ENCODE data around the gene SEC62.
"Not testable (repeated sequence)": the region's sequence is repeated elsewhere in the genome, so short reads cannot be mapped to it uniquely, and the experiment has no call there.

Gene SEC62

DNA sequence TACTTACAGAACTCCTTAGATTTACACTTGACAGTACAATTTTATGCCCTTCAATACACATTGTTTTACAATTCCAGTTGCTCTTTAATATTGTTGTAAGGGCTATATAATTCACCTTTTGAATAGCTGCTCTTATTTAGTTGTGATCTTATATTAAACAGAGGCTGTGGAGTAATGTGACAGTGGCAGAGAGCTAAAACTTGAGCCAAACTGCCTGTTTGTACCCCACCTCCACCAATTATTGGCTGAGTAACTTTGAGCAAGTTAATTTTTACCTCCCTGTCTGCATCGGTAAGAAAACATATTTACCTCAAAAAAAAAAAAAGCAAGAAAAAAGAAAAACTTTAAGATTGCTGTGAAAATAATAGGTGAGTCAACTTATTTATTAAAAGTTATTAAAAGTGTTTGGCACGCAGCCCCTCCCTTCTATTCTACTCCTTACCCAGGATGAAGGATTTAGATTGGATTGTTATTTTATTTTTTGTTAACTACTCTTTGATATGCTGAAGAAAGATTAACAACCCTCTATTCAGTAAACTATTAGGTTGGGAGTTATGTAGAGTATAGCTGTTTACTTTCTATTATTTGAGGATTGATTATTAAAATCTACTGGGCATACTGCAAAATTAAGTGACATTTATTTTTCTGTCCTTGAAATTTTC is 1.7 kb downstream of the SEC62 start:
- DNase-seq = no peak

DNA sequence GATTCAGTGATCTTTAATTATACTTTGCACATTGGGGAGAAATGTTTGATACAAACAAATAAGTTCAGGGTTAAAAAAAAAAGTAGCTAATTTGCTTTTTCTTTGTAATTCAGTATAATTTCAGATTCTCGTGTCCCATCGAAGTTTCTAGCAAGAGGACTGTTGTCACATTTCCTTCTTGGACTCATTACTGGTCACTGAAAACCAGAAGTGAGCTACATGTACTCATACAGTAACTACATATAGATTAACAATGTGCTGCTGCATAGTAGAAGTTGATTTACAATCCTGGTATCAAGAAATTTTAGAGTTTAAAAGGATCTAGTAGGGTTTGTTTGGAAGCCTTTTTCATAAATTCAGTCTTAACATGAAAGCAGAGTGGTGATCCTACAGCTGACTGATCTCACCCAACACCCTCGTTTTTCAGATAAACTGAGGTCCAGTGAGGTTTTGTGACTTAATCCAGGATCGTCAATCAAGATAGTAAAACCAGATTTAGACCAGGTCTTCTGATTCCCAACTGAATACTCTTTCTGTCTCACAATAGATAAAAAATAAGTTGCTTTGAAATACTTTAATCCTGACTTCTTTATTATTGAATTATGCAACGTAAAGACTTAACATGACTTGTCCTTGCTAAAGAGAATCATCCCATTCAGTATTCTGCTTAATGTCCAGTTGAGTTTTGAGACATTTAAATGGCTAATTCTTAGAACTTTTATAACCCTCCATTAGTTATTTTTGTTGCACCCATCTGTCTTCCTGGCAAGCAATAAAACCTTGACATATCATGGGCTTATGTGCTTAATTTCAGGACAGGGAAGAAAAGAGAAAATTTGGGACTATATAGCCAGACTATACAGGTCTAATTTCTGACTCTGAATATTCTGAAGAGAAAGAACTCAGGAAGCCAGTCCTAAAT is 2.8 kb downstream of the SEC62 start:
- DNase-seq = no peak

GRCh38 chr3:169970847-169971246 is 4.2 kb downstream of the SEC62 start:
- no peak for DNase-seq

GRCh38 chr3:169971522-169971921 is 4.9 kb downstream of the SEC62 start:
- DNase-seq = no peak

GRCh38 chr3:169980055-169980454 is 13.4 kb downstream of the SEC62 start:
- DNase-seq = peak; percentile 11

GRCh38 chr3:169984292-169984691 is 17.7 kb downstream of the SEC62 start:
- DNase-seq = no peak

- DNase-seq = no peak
These were observed 23.8 kb downstream of the SEC62 start for GRCh38 chr3:169990431-169990830.

GRCh38 chr3:169992156-169992555 is 25.5 kb downstream of the SEC62 start:
- DNase-seq = no peak

DNA sequence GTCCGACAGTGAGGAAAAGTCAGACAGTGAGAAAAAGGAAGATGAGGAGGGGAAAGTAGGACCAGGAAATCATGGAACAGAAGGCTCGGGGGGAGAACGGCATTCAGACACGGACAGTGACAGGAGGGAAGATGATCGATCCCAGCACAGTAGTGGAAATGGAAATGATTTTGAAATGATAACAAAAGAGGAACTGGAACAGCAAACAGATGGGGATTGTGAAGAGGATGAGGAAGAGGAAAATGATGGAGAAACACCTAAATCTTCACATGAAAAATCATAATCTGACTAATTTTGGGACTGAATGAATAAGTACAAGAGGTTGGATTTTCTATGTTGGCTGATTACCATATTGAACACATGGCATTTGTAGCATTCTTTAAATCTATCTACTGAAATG is 26.2 kb downstream of the SEC62 start:
- no peak for DNase-seq

DNA sequence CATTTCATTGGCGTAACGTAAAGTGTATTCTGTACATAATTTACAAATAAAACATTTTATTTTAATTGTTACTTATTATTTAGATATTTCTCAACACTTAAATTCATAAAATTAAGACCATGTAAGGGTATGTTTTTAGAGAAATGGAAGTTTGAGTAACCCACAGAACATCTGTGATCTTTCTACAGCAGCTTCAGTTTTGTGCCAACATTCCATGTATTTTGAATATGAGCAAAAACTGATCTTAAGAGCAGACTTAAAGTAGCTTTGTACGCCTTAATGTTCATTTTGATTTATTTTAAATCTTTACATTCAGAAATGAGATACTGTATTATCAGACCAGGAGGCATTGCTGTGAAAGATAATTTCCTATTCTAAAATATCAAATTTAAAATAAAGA is 27.2 kb downstream of the SEC62 start:
- no peak for DNase-seq

DNA sequence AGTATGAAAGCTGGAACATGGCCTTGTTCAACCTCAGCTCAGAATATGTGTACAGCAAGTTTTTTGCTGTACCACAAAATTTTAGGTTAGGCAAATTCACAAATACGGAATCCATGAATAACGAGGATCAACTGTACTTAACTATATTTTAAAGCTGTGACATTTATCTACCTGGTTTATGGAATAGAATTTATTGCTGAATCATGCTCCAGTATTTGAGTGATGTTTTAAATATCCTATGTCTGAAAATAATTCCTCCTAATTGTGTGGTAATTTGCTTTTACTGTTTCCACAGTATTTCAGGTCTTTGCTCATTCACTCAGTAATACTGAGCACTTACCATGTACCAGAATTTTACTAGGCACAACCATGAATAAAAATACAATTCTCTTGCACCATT is 29.5 kb downstream of the SEC62 start:
- no peak for DNase-seq

GRCh38 chr3:169998668-169999131 is 32.1 kb downstream of the SEC62 start:
- peak; percentile 77 for DNase-seq

DNA sequence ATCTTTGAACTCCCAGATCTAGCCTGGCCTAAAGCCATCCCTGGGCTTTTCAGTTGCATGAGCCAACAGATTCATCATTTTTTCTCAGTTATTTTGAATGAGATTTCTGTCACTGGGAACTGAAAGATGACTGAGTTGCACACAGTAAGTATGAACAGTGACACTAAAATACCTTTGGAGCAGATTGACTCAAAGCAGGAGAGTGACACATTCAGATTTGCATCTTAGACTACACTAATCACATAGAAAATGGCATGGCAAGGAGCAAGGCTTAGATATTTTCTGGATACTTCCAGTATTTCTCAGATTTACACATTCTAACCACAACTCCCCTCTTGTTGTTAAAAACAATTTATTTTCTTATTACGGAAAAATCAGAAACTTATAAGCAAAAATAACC is 32.8 kb downstream of the SEC62 start:
- DNase-seq = no peak

- no peak for DNase-seq
These were observed 33.4 kb downstream of the SEC62 start for GRCh38 chr3:170000051-170000450.

DNA sequence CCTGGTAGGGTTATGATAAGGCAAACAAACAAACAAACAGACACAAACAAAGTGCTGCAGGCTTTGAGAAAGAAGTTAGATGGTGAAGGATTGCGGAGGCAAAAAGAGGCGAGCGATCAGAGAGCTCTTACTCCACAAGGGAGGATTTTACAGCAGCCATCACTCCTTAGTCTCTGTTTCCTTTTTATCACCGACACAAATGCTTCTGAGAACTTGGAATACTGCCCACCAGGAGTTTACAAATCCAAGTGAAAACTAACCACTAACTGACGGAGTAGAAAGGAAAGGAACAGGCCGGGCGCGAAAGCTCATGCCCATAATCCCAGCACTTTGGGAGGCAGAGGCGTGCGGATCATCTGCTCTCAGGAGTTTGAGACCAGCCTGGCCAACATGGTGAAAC is 35.6 kb downstream of the SEC62 start:
- DNase-seq = no peak

DNA sequence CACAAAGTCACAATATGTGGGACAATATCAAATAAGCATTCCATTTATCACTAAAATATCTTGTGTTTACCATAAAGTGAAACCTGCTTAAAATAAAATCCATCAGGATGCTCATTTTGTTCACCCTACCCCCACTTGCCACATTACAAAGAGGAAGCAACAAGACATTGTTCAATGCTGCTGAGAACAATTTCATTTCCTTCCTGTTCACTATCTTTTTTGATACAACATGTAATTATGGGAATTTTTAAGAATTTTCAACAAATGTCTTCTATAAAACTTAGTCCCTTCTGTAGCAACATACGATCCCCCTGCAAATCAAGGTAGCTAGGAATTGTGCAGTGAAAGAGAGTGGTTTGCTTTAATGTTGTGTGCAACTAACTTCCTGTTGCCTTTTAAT is 36.3 kb downstream of the SEC62 start:
- DNase-seq = no peak

DNA sequence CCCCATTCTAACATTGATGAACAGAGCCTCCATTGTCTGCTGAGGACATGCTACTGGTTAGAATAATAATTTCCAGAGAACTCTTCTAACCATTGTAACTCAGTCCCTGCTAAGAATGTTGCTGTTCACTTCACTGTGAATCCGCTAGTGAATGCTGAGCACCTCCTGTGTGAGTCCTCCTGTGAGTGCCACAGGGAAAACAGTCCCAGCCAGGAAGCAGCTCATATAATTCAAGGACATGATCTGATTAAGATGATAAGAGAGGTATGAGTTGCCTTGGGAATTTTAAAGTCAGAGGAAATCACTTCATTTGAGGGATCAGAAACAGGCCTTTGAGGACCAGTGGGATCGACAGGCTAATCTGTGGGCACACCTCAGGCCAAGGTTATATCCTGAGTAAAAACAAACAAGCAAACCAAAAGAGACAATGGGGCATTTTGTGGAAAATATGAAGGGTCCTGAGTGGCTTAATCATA is 37.3 kb downstream of the SEC62 start:
- DNase-seq = no peak

GRCh38 chr3:170007031-170007663 is 40.5 kb downstream of the SEC62 start:
- DNase-seq = peak; percentile 58

GRCh38 chr3:170010498-170010897 is 43.9 kb downstream of the SEC62 start:
- no peak for DNase-seq

DNA sequence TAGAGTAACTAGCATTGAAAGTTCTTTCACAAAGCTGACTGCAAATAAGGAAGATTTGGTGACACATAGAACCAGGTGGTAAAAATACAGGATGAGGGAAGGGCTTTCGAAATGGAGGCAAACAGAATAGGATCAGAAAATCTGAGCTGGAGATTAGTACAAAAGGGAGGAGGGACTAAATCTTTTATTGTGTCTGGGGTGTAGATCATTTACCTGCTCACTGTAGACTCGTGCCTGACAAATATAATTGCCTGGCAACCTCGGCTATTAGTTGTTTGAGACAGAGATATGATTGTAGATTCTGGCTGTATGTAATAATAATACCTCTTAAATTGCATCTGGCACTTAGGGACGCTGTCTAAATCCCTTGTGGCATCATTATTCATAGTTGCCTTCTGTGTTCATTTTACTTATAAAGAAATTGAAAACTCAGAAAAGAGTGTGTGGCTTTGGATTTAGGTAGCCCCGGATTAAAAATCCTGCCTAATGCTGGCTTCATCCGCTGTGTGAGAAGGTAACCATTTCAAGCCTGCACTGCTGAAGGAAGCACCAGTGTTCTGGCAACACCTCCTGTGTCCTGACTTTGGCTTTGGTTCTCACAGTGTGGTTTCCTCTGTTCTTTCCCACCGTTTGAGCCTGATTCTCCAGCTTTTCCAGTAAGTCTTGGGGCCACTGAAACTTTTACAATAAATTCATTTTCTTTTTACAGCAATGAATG is 46.2 kb downstream of the SEC62 start:
- no peak for DNase-seq

DNA sequence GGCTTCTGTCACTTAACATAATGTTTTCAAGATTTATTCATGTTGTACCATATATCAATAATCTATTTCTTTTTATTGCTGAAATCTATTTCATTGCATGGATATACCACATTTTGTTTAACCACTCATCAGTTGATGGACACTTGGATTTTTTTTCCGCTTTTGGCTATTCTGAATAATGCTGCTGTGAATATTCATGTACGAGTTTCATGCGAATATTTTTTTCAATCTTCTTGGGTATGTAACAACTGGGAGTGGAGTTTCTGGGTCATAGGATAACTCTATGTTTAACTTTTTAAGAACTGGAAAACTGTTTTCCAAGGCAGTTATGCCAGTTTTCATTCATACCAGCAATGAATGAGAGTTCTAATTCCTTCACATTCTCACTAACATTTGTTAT is 49.5 kb downstream of the SEC62 start:
- no peak for DNase-seq

DNA sequence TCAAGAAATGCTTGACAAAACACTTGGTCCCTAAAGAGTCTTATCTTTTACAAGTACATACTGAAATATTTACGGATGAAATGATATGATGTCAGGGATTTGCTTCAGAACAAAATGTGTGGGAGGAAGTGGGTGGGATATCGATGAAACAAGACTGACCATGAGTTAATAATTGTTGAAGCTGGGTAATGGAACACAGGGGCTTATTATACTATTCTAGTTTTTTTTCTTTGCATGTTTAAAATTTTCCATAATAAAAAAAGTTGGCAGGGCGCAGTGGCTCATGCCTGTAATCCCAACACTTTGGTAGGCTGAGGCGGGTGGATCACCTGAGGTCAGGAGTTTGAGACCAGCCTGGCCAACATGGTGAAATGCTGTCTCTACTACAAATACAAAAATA is 52.7 kb downstream of the SEC62 start:
- not testable (repeated sequence) for DNase-seq

GRCh38 chr3:170021083-170021482 is 54.5 kb downstream of the SEC62 start:
- DNase-seq = no peak
